Measurements from ENCODE around the gene NUP93.

- no peak for TF ChIP-seq CTCF (IDR thresholded peaks at IDR 0.05; ENCODE audit: borderline replicate concordance, extremely low read depth, low read length, poor library complexity, severe bottlenecking)
- TF ChIP-seq EZH2 (IDR thresholded peaks at IDR 0.05; ENCODE audit: borderline replicate concordance, low read depth, low read length, severe bottlenecking): no peak
These were observed 20.4 kb upstream of the NUP93 start for GRCh38 chr16:56709443-56710040.

Measured in DND-41 (cell line).